Endothelial cell of umbilical vein (primary cell): Measurements from ENCODE around the gene DIO1. TPM values are rescaled to one million over a fixed set of nuclear protein-coding genes. Genes with fewer than 3 reads are reported as not detected.

ENCODE experiments used
- BruUV-seq: library from RNA; stranded (reverse); fragments of 400-500 nt; replicated peaks from 2 replicates; lab custom pipeline; 2021; lab: Mats Ljungman, UMichigan
- CTCF ChIA-PET: fragments of 300-600, 350-600 bp; sonication (Branson Sonifier 250); formaldehyde crosslinking; loops from one replicate; lab custom pipeline; 2021; ENCODE audit warnings: antibody characterized with exemption, inconsistent platforms; lab: Charles Lee
- POLR2A ChIA-PET: fragments of 300-600, 350-600 bp; sonication (Branson Sonifier 250); formaldehyde crosslinking; loops from one replicate; lab custom pipeline; 2021; ENCODE audit warnings: antibody characterized with exemption, inconsistent platforms; lab: Charles Lee
- DNase-seq: peaks from one replicate; pipeline ENCODE4 v3.0.0-alpha.2; 2011; ENCODE audit warnings: low read depth, low spot score
- FAIRE-seq: peaks from 2 replicates; lab custom pipeline; 2011; peaks lifted over from hg19 to GRCh38; lab: Jason Lieb, UNC
- H2AFZ ChIP-seq: 2 replicates; pipeline ENCODE4 v1.6.0; 2012; ENCODE audit warnings: low read depth, low read length, control low read depth, inconsistent platforms
- H3K27ac ChIP-seq: 2 replicates; pipeline ENCODE4 v1.5.1; 2011; ENCODE audit warnings: low read depth, mild to moderate bottlenecking, control low read depth, low read length, moderate library complexity; ENCODE audit not compliant: insufficient read depth
- H3K27me3 ChIP-seq, 2 experiments: 2 replicates each; pipeline versions ENCODE4 v1.6.0 to v1.6.1; 2011; ENCODE audit warnings: low read length in 2 of 2, mixed read lengths in 1 of 2; ENCODE audit not compliant: control insufficient read depth in 2 of 2, insufficient read depth in 2 of 2
- H3K36me3 ChIP-seq, 2 experiments: 2 replicates in 1 of 2; 3 replicates in 1 of 2; pipeline ENCODE4 v1.5.1; 2011; ENCODE audit warnings: low read length in 2 of 2, mild to moderate bottlenecking in 1 of 2, moderate library complexity in 1 of 2; ENCODE audit not compliant: control insufficient read depth in 2 of 2, insufficient read depth in 2 of 2; ENCODE audit errors: extremely low read depth in 1 of 2
- H3K4me1 ChIP-seq: 3 replicates; pipeline ENCODE4 v1.5.1; 2011; ENCODE audit warnings: mild to moderate bottlenecking, low read length; ENCODE audit not compliant: control insufficient read depth, insufficient read depth; ENCODE audit errors: extremely low read depth
- H3K4me2 ChIP-seq: 2 replicates; pipeline ENCODE4 v1.6.1; 2011; ENCODE audit warnings: low read length, control low read depth, mixed read lengths; ENCODE audit not compliant: insufficient read depth
- H3K4me3 ChIP-seq, 3 experiments: fragments of 200-600 bp in 1 of 3; sonication (generic), shearing (Covaris generic) in 1 of 3; replicated peaks in 1 of 3; 2 replicates each; pipeline ENCODE4 v1.5.1; 2011 to 2016; ENCODE audit warnings: control low read depth in 3 of 3, low read length in 3 of 3, mild to moderate bottlenecking in 2 of 3, inconsistent platforms in 1 of 3, low read depth in 1 of 3, moderate library complexity in 1 of 3; ENCODE audit not compliant: insufficient read depth in 1 of 3
- H3K79me2 ChIP-seq: 2 replicates; pipeline ENCODE4 v1.6.0; 2012; ENCODE audit warnings: low read length, inconsistent platforms; ENCODE audit not compliant: control insufficient read depth, insufficient read depth
- H3K9ac ChIP-seq: replicated peaks from 2 replicates; pipeline ENCODE3; 2011; ENCODE audit warnings: low read length, control low read depth; ENCODE audit not compliant: insufficient read depth; ENCODE audit errors: extremely low read depth
- H3K9me1 ChIP-seq: replicated peaks from 3 replicates; pipeline ENCODE4 v1.6.0; 2011; ENCODE audit warnings: mild to moderate bottlenecking, low read length; ENCODE audit not compliant: control insufficient read depth, insufficient read depth; ENCODE audit errors: extremely low read depth
- H3K9me3 ChIP-seq: replicated peaks from 2 replicates; pipeline ENCODE4 v1.5.1; 2012; ENCODE audit warnings: low read length, inconsistent platforms; ENCODE audit not compliant: control insufficient read depth, insufficient read depth
- H4K20me1 ChIP-seq: replicated peaks from 2 replicates; pipeline ENCODE3; 2011; ENCODE audit warnings: mild to moderate bottlenecking, low read length; ENCODE audit not compliant: control insufficient read depth, insufficient read depth; ENCODE audit errors: extremely low read depth
- FOS ChIP-seq: IDR thresholded peaks from 2 replicates; pipeline ENCODE4 v1.6.1; 2011; ENCODE audit warnings: mild to moderate bottlenecking, low read length, moderate library complexity, borderline replicate concordance; ENCODE audit not compliant: insufficient read depth
- GATA2 ChIP-seq: IDR thresholded peaks from 2 replicates; pipeline ENCODE4 v1.7.0; 2011; ENCODE audit warnings: low read depth, mild to moderate bottlenecking, moderate library complexity, mixed read lengths, low read length; ENCODE audit not compliant: insufficient read length, insufficient read depth
- JUN ChIP-seq: IDR thresholded peaks from 2 replicates; pipeline ENCODE4 v1.6.1; 2011; ENCODE audit warnings: borderline replicate concordance, low read depth; ENCODE audit not compliant: insufficient read length, insufficient read depth
- MYC ChIP-seq: IDR thresholded peaks from one replicate; pipeline ENCODE4 v1.6.1; 2011; ENCODE audit warnings: mild to moderate bottlenecking, low read depth, low read length
- POLR2A ChIP-seq: IDR thresholded peaks from 2 replicates; pipeline ENCODE4 v1.6.1; 2012; ENCODE audit warnings: low read depth, mild to moderate bottlenecking, control low read depth, low read length
- dilution Hi-C: fragments of 300-500 bp; cut with MboI; formaldehyde crosslinking; loops from one replicate; pipeline ENCODE4 v1.15.0; 2019; ENCODE audit warnings: low sequenced_read_pairs; ENCODE audit not compliant: extremely low pct_ligation_motif_present
- intact Hi-C: fragments of 100-400 bp; cut with micrococcal nuclease; formaldehyde crosslinking; loops from one replicate; pipeline ENCODE4 v1.10.0; 2022
- polyA plus RNA-seq, 4 experiments: library from polyadenylated mRNA; depleted of rRNA in 3 of 4; stranded (reverse) in 3 of 4; unstranded in 1 of 4; fragments of >200 nt; gene quantifications; 2 replicates each; pipeline versions ENCODE4 v1.2.1 to v1.2.3, GENCODE V29; 2011 to 2012; ENCODE audit warnings: missing spikeins in 1 of 4
- total RNA-seq: library from RNA; stranded (reverse); gene quantifications from 2 replicates; pipeline ENCODE4 v1.2.3, GENCODE V29; 2021
- TF ChIP-seq, protein P1 (sequence below), 2 donors: IDR thresholded peaks; 1 replicate in 1 of 2; 2 replicates in 1 of 2; pipeline ENCODE4 v1.5.1; 2011; ENCODE audit warnings: low read length in 2 of 2, mild to moderate bottlenecking in 2 of 2, moderate library complexity in 2 of 2, control low read depth in 1 of 2, inconsistent platforms in 1 of 2, low read depth in 1 of 2; ENCODE audit not compliant: insufficient read depth in 1 of 2; ENCODE audit errors: extremely low read depth in 1 of 2
- TF ChIP-seq, protein P2 (sequence below): IDR thresholded peaks from 2 replicates; pipeline ENCODE4 v1.6.1; 2011; ENCODE audit not compliant: insufficient read depth, insufficient read length

Gene DIO1
- total and polyA plus RNA-seq, 2 donors (not counting 3 experiments of a cell fraction or from before 2014, with no cell fraction given), result not detected

DNA sequence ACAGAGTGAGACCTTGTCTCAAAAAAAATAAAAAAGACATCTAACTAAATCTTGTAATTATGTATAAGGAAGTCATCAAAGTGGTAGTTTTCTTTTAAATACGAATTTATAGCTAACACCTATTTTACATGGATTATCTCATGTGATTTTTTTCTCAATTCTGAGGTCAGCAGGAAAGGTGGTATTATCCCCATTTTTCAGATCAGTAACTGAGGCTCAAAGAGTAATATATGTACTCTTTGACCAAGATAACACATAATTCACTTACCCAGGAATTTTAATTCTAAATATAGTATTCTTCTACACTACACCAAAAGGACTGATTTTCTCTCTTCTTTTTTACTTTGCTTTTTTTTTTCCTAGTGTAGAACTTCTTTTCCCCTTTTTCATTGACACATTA, 42.4 kb downstream of the DIO1 start:
- ChIA-PET CTCF (interaction anchor here (0.7 to 1.6 kb wide), 2 partner anchors 9 to 58 kb away, joined by 8 read pairs; partner anchors contain the start of genes IFT25 and LRRC42), POLR2A (interaction anchor here (0.7 kb wide), 1 partner anchor 9 kb away, joined by 3 read pairs; the partner anchor contains the start of gene IFT25)
- no peak overlapping the region for H2AFZ ChIP-seq
- H3K79me2 ChIP-seq, result no peaks in the 10 kb centered on the region
- no peak for DNase-seq
- no peaks in the 10 kb centered on the region for H3K4me1 ChIP-seq
- FAIRE-seq, result no peak
- H3K36me3 ChIP-seq, result peaks cover 0 to 2% of the 10 kb centered on the region in 2 experiments
- intact Hi-C loops (no loop called here), dilution Hi-C loops (no loop called here)
- H4K20me1 ChIP-seq, result no peaks in the 10 kb centered on the region
- no TSS peak for BruUV-seq
- no peaks in the 10 kb centered on the region for H3K9me3 ChIP-seq
- H3K27me3 ChIP-seq, result no peaks in the 10 kb centered on the region
- no peak overlapping the region for H3K4me3 ChIP-seq
- H3K27ac ChIP-seq, result no peak overlapping the region
- TF ChIP-seq JUN (no peak), MYC (no peak)
- TF ChIP-seq, protein P1, sequence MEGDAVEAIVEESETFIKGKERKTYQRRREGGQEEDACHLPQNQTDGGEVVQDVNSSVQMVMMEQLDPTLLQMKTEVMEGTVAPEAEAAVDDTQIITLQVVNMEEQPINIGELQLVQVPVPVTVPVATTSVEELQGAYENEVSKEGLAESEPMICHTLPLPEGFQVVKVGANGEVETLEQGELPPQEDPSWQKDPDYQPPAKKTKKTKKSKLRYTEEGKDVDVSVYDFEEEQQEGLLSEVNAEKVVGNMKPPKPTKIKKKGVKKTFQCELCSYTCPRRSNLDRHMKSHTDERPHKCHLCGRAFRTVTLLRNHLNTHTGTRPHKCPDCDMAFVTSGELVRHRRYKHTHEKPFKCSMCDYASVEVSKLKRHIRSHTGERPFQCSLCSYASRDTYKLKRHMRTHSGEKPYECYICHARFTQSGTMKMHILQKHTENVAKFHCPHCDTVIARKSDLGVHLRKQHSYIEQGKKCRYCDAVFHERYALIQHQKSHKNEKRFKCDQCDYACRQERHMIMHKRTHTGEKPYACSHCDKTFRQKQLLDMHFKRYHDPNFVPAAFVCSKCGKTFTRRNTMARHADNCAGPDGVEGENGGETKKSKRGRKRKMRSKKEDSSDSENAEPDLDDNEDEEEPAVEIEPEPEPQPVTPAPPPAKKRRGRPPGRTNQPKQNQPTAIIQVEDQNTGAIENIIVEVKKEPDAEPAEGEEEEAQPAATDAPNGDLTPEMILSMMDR (IDR thresholded peaks at IDR 0.05; ENCODE audit: extremely low read depth in 1 of 2, insufficient read depth in 1 of 2, low read depth in 1 of 2, low read length in 2 of 2), result no peak
- H3K9me1 ChIP-seq, result no peaks in the 10 kb centered on the region
- no peak overlapping the region for H3K9ac ChIP-seq
- H3K4me2 ChIP-seq, result no peak overlapping the region

DNA sequence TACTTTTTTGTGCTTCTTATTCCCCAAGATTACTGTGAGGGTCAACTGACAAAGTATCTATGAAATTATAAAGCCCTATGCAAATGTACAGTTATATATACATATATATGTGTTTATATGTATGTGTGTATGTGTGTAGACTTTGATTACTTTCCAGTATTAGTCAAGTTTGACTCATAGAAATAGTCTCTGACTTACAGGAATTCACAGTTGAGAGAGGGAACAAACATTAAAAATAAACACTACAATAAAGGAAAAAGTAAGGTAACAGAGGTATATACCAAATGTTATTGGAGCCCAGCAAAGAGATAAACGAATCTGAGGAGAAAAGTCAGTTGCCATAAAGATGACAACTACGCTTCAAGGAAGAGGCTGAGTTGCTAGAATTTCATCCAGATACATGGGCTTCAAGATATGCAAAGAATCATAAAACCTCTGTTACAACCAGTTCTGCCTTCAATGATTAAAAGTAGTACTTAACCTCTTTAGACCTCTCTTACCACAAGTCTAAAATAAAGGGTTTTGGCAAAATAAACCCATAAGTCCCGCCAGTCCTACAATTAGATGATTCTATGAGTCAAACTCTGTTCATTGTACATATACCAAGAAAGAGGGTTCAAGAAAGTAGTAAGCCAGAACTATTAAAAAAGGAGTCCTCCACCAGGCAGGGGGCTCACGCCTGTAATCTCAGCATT, 44.3 kb downstream of the DIO1 start:
- DNase-seq, result no peak
- Histone ChIP-seq H3K79me2 (peaks cover 4% of the 10 kb centered on the region), H3K27me3 (no peaks in the 10 kb centered on the region), H3K9me3 (no peaks in the 10 kb centered on the region), H3K36me3 (no peaks in the 10 kb centered on the region), H2AFZ (no peak overlapping the region), H3K4me1 (no peaks in the 10 kb centered on the region), H3K9me1 (no peaks in the 10 kb centered on the region), H3K27ac (no peak overlapping the region), H3K9ac (no peak overlapping the region), H4K20me1 (no peaks in the 10 kb centered on the region), H3K4me2 (no peak overlapping the region), H3K4me3 (no peak overlapping the region)
- CTCF ChIA-PET, result no interaction called here
- no TSS peak for BruUV-seq
- dilution Hi-C loops (no loop called here), intact Hi-C loops (no loop called here)
- no peak for TF ChIP-seq GATA2
- no peak for TF ChIP-seq POLR2A
- no peak for TF ChIP-seq FOS
- TF ChIP-seq, protein P2, sequence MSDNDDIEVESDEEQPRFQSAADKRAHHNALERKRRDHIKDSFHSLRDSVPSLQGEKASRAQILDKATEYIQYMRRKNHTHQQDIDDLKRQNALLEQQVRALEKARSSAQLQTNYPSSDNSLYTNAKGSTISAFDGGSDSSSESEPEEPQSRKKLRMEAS, result no peak
- TF ChIP-seq, protein P1 (IDR thresholded peaks at IDR 0.05; ENCODE audit: extremely low read depth in 1 of 2, insufficient read depth in 1 of 2, low read depth in 1 of 2, low read length in 2 of 2), result no peak
- TF ChIP-seq JUN, result no peak
- no peak for TF ChIP-seq MYC
- no peak for FAIRE-seq
- POLR2A ChIA-PET, result no interaction called here
